Osteoblast (primary cell): ENCODE data around the gene GRIK2. TPM values are rescaled to one million over a fixed set of nuclear protein-coding genes. Genes with fewer than 3 reads are reported as not detected.

Source experiments
- DNase-seq: peaks from one replicate; pipeline ENCODE4 v3.0.0; 2011; ENCODE audit warnings: low spot score, mixed read lengths; ENCODE audit not compliant: insufficient read length; ENCODE audit errors: missing footprints
- H2AFZ ChIP-seq: 2 replicates; pipeline ENCODE4 v1.6.0; 2011; ENCODE audit warnings: mild to moderate bottlenecking, low read length
- H3K27ac ChIP-seq: 2 replicates; pipeline ENCODE4 v1.5.1; 2011; ENCODE audit warnings: mild to moderate bottlenecking, low read depth, low read length, moderate library complexity
- H3K27me3 ChIP-seq: 2 replicates; pipeline ENCODE4 v1.6.0; 2012; ENCODE audit warnings: mild to moderate bottlenecking, control low read depth, inconsistent platforms, low read length, moderate library complexity; ENCODE audit not compliant: insufficient read depth
- H3K36me3 ChIP-seq: 2 replicates; pipeline ENCODE4 v1.5.1; 2011; ENCODE audit warnings: mild to moderate bottlenecking, low read length, control low read depth, moderate library complexity; ENCODE audit not compliant: insufficient read depth
- H3K4me1 ChIP-seq: 2 replicates; pipeline ENCODE4 v1.5.1; 2011; ENCODE audit warnings: mild to moderate bottlenecking, low read length, control low read depth, moderate library complexity; ENCODE audit not compliant: insufficient read depth
- H3K4me2 ChIP-seq: 2 replicates; pipeline ENCODE4 v1.6.0; 2011; ENCODE audit warnings: mild to moderate bottlenecking, low read length; ENCODE audit not compliant: insufficient read depth
- H3K4me3 ChIP-seq: fragments of 200-600 bp; sonication (generic); 3 replicates; pipeline ENCODE4 v1.5.1; 2012; ENCODE audit warnings: mild to moderate bottlenecking, low read length, inconsistent platforms; ENCODE audit not compliant: insufficient read depth
- H3K79me2 ChIP-seq: 2 replicates; pipeline ENCODE4 v1.6.0; 2012; ENCODE audit warnings: mild to moderate bottlenecking, low read length, control low read depth, inconsistent platforms; ENCODE audit not compliant: insufficient read depth
- H3K9me3 ChIP-seq: 2 replicates; pipeline ENCODE4 v1.5.1; 2011; ENCODE audit warnings: low read depth, low read length, control low read depth
- H4K20me1 ChIP-seq: 2 replicates; pipeline ENCODE4 v1.6.0; 2012; ENCODE audit warnings: mild to moderate bottlenecking, low read length, control low read depth; ENCODE audit not compliant: insufficient read depth
- total RNA-seq: library from RNA; depleted of rRNA; stranded (reverse); fragments of >200 nt; gene quantifications from 2 replicates; pipeline ENCODE4 v1.2.3, GENCODE V29; 2012
- TF ChIP-seq, protein P1 (sequence below): IDR thresholded peaks from 2 replicates; pipeline ENCODE4 v1.5.1; 2011; ENCODE audit warnings: mild to moderate bottlenecking, low read depth, low read length, moderate library complexity; ENCODE audit errors: extremely low read depth

The GRIK2 gene
- total RNA-seq, 1 donor, result 0.72 TPM

DNA sequence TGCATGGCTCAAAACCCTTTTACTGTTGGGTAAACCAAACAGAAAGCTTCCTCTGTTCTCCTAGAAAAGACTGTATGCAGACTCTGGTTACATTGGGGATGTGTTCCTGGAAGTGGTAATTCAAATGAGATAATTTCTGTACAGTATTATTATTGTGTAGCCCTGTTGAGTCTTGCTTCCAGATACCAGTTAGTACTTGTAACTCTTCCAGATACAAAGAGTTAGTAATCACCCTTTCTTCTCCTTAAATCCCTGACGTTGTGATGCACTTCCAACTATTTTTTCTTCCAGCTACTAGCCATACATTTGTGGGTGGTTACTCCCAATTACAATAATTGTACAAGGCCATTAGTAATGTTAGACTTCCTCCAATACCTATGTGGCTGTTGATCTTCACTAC, 42.3 kb upstream of the GRIK2 start:
- TF ChIP-seq, protein P1, sequence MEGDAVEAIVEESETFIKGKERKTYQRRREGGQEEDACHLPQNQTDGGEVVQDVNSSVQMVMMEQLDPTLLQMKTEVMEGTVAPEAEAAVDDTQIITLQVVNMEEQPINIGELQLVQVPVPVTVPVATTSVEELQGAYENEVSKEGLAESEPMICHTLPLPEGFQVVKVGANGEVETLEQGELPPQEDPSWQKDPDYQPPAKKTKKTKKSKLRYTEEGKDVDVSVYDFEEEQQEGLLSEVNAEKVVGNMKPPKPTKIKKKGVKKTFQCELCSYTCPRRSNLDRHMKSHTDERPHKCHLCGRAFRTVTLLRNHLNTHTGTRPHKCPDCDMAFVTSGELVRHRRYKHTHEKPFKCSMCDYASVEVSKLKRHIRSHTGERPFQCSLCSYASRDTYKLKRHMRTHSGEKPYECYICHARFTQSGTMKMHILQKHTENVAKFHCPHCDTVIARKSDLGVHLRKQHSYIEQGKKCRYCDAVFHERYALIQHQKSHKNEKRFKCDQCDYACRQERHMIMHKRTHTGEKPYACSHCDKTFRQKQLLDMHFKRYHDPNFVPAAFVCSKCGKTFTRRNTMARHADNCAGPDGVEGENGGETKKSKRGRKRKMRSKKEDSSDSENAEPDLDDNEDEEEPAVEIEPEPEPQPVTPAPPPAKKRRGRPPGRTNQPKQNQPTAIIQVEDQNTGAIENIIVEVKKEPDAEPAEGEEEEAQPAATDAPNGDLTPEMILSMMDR, result no peak
- Histone ChIP-seq H3K27me3 (no peaks in the 10 kb centered on the region), H3K27ac (no peak overlapping the region), H2AFZ (no peak overlapping the region), H4K20me1 (no peaks in the 10 kb centered on the region), H3K4me2 (no peak overlapping the region), H3K9me3 (no peaks in the 10 kb centered on the region), H3K4me3 (no peak overlapping the region), H3K79me2 (no peaks in the 10 kb centered on the region), H3K4me1 (no peaks in the 10 kb centered on the region), H3K36me3 (no peaks in the 10 kb centered on the region)
- no peak for DNase-seq

- Histone ChIP-seq H3K27ac (no peak overlapping the region), H3K4me2 (no peak overlapping the region), H3K4me3 (no peak overlapping the region), H3K36me3 (no peaks in the 10 kb centered on the region), H4K20me1 (no peaks in the 10 kb centered on the region), H3K9me3 (no peaks in the 10 kb centered on the region), H2AFZ (no peak overlapping the region), H3K27me3 (no peaks in the 10 kb centered on the region), H3K4me1 (no peaks in the 10 kb centered on the region), H3K79me2 (no peaks in the 10 kb centered on the region)
- DNase-seq, result no peak
- TF ChIP-seq, protein P1, result no peak
Observed at GRCh38 chr6:101352316-101352715, 41.2 kb upstream of the GRIK2 start.

GRCh38 chr6:101365181-101365580, 28.3 kb upstream of the GRIK2 start:
- DNase-seq, result no peak
- Histone ChIP-seq H3K4me2 (no peak overlapping the region), H3K9me3 (no peaks in the 10 kb centered on the region), H2AFZ (no peak overlapping the region), H3K27me3 (no peaks in the 10 kb centered on the region), H3K4me3 (no peak overlapping the region), H4K20me1 (no peaks in the 10 kb centered on the region), H3K79me2 (no peaks in the 10 kb centered on the region), H3K4me1 (no peaks in the 10 kb centered on the region), H3K27ac (no peak overlapping the region), H3K36me3 (no peaks in the 10 kb centered on the region)
- TF ChIP-seq, protein P1, result no peak

GRCh38 chr6:101379926-101380325, 13.6 kb upstream of the GRIK2 start:
- Histone ChIP-seq H3K9me3 (no peaks in the 10 kb centered on the region), H3K4me2 (no peak overlapping the region), H2AFZ (no peak overlapping the region), H4K20me1 (no peaks in the 10 kb centered on the region), H3K4me3 (no peak overlapping the region), H3K36me3 (no peaks in the 10 kb centered on the region), H3K79me2 (no peaks in the 10 kb centered on the region), H3K4me1 (no peaks in the 10 kb centered on the region), H3K27me3 (no peaks in the 10 kb centered on the region), H3K27ac (no peak overlapping the region)
- no peak for DNase-seq
- TF ChIP-seq, protein P1, result no peak
